OCI-LY7 (cell line): Measurements from ENCODE around the gene ITGAD. TPM values are rescaled to one million over a fixed set of nuclear protein-coding genes. Genes with fewer than 3 reads are reported as not detected.

ENCODE experiments used
- BruUV-seq: library from RNA; stranded (reverse); fragments of 400-500 nt; replicated peaks from 2 replicates; lab custom pipeline; 2021; lab: Mats Ljungman, UMichigan
- CTCF ChIA-PET: fragments of 300-600 bp; sonication (Branson Sonifier 250); formaldehyde crosslinking; loops from one replicate; lab custom pipeline; 2022; ENCODE audit warnings: antibody characterized with exemption; ENCODE audit not compliant: unreplicated experiment; lab: Charles Lee
- POLR2A ChIA-PET: fragments of 300-600 bp; sonication (Branson Sonifier 250); formaldehyde crosslinking; loops from one replicate; lab custom pipeline; 2022; ENCODE audit warnings: antibody characterized with exemption; lab: Charles Lee
- DNase-seq: peaks from one replicate; pipeline ENCODE4 v3.0.0-alpha.2; 2015; ENCODE audit warnings: low spot score
- H2AFZ ChIP-seq: fragments of 200-600 bp; sonication (generic), shearing (Covaris generic); 2 replicates; pipeline ENCODE4 v1.6.1; 2014; ENCODE audit warnings: mild to moderate bottlenecking, antibody characterized with exemption, low read length, moderate library complexity
- H3K27ac ChIP-seq: fragments of 200-600 bp; sonication (generic); 2 replicates; pipeline ENCODE4 v1.5.1; 2014; ENCODE audit warnings: mixed run types, low read depth, mild to moderate bottlenecking, moderate library complexity, low read length, inconsistent platforms; ENCODE audit not compliant: poor library complexity, severe bottlenecking
- H3K36me3 ChIP-seq: fragments of 200-600 bp; sonication (generic); 2 replicates; pipeline ENCODE4 v1.6.1; 2014; ENCODE audit warnings: mild to moderate bottlenecking, antibody characterized with exemption, low read length, moderate library complexity, mixed read lengths; ENCODE audit not compliant: insufficient read depth
- H3K4me1 ChIP-seq: fragments of 200-600 bp; sonication (generic); 2 replicates; pipeline ENCODE4 v1.5.1; 2014; ENCODE audit warnings: mild to moderate bottlenecking, low read length; ENCODE audit not compliant: insufficient read depth, poor library complexity, severe bottlenecking
- H3K4me2 ChIP-seq: fragments of 200-600 bp; sonication (generic); 2 replicates; pipeline ENCODE4 v1.6.1; 2014; ENCODE audit warnings: mild to moderate bottlenecking, low read length
- H3K4me3 ChIP-seq: fragments of 200-600 bp; sonication (generic); 2 replicates; pipeline ENCODE4 v1.5.1; 2014; ENCODE audit warnings: mild to moderate bottlenecking, low read depth, low read length; ENCODE audit not compliant: poor library complexity, severe bottlenecking
- H3K79me2 ChIP-seq: fragments of 200-600 bp; sonication (generic); 2 replicates; pipeline ENCODE4 v1.6.1; 2016; ENCODE audit warnings: low read depth, mild to moderate bottlenecking, low read length, moderate library complexity, mixed read lengths; ENCODE audit not compliant: insufficient read depth
- H3K9me2 ChIP-seq: fragments of 200-600 bp; sonication (generic); 2 replicates; pipeline ENCODE4 v1.6.1; 2016; ENCODE audit warnings: mild to moderate bottlenecking, low read length, mixed read lengths; ENCODE audit not compliant: insufficient read depth
- H3K9me3 ChIP-seq: fragments of 200-600 bp; sonication (generic); 2 replicates; pipeline ENCODE4 v1.6.1; 2014; ENCODE audit warnings: mild to moderate bottlenecking, mixed run types, low read length, mixed read lengths
- H4K20me1 ChIP-seq: fragments of 200-600 bp; sonication (generic); 2 replicates; pipeline ENCODE4 v1.6.1; 2014; ENCODE audit warnings: mild to moderate bottlenecking, antibody characterized with exemption, low read length, moderate library complexity, mixed read lengths; ENCODE audit not compliant: insufficient read depth
- CTCF ChIP-seq: fragments of 200-600 bp; sonication (generic); conservative IDR thresholded peaks from 2 replicates; pipeline ENCODE4 v1.5.1; 2014; ENCODE audit warnings: mild to moderate bottlenecking, antibody characterized with exemption, low read length, moderate library complexity, mixed read lengths
- EZH2phosphoT487 ChIP-seq: fragments of 200-600 bp; sonication (generic); IDR thresholded peaks from 2 replicates; pipeline ENCODE4 v1.6.1; 2018; ENCODE audit warnings: low read depth, borderline replicate concordance, mild to moderate bottlenecking, mixed run types, antibody characterized with exemption, low read length, moderate library complexity, mixed read lengths
- intact Hi-C: fragments of 100-400 bp; cut with micrococcal nuclease; formaldehyde crosslinking; loops from one replicate; pipeline ENCODE4 v1.10.0; 2022; ENCODE audit not compliant: unreplicated experiment
- total RNA-seq, 2 experiments: library from RNA; depleted of rRNA in 1 of 2; stranded (reverse); fragments of >200 nt in 1 of 2; shearing (Covaris generic) in 1 of 2; gene quantifications; 2 replicates each; pipeline ENCODE4 v1.2.3, GENCODE V29; 2014 to 2022

The ITGAD gene
- total RNA-seq, 2 experiments from 2014 or later, result not detected

GRCh38 chr16:31423241-31423640 is 30.1 kb downstream of the ITGAD start:
- no peak for DNase-seq
- no peaks in the 10 kb centered on the region for H3K9me3 ChIP-seq
- no TSS peak for BruUV-seq
- CTCF ChIA-PET, result no interaction called here
- POLR2A ChIA-PET, result no interaction called here
- intact Hi-C loops, result no loop called here
- no peaks in the 10 kb centered on the region for H3K9me2 ChIP-seq
- H3K79me2 ChIP-seq, result no peaks in the 10 kb centered on the region
- no peaks in the 10 kb centered on the region for H4K20me1 ChIP-seq
- no peak overlapping the region for H3K4me2 ChIP-seq
- no peaks in the 10 kb centered on the region for H3K36me3 ChIP-seq
- no peak overlapping the region for H3K4me3 ChIP-seq
- no peaks in the 10 kb centered on the region for H3K4me1 ChIP-seq
- TF ChIP-seq CTCF, result no peak
- no peak overlapping the region for H3K27ac ChIP-seq
- no peak overlapping the region for H2AFZ ChIP-seq

GRCh38 chr16:31423801-31424200 is 30.7 kb downstream of the ITGAD start:
- no peaks in the 10 kb centered on the region for H3K4me1 ChIP-seq
- ChIA-PET CTCF (no interaction called here), POLR2A (no interaction called here)
- no peaks in the 10 kb centered on the region for H3K36me3 ChIP-seq
- no peaks in the 10 kb centered on the region for H3K79me2 ChIP-seq
- H3K4me3 ChIP-seq, result no peak overlapping the region
- H3K27ac ChIP-seq, result no peak overlapping the region
- H2AFZ ChIP-seq, result no peak overlapping the region
- no peaks in the 10 kb centered on the region for H4K20me1 ChIP-seq
- H3K4me2 ChIP-seq, result no peak overlapping the region
- H3K9me2 ChIP-seq, result no peaks in the 10 kb centered on the region
- no peaks in the 10 kb centered on the region for H3K9me3 ChIP-seq
- DNase-seq, result no peak
- intact Hi-C loops, result no loop called here
- TF ChIP-seq CTCF, result no peak
- no TSS peak for BruUV-seq

GRCh38 chr16:31427441-31428278 is 34.5 kb downstream of the ITGAD start:
- Histone ChIP-seq H3K9me3 (no peaks in the 10 kb centered on the region), H3K36me3 (no peaks in the 10 kb centered on the region), H3K4me2 (no peak overlapping the region), H3K4me3 (no peak overlapping the region), H3K4me1 (no peaks in the 10 kb centered on the region), H2AFZ (no peak overlapping the region), H3K79me2 (no peaks in the 10 kb centered on the region), H3K9me2 (no peaks in the 10 kb centered on the region), H4K20me1 (no peaks in the 10 kb centered on the region), H3K27ac (no peak overlapping the region)
- ChIA-PET POLR2A (interaction anchor here (0.6 kb wide), 1 partner anchor 63 kb away, joined by 4 read pairs; no protein-coding TSS in a partner anchor), CTCF (no interaction called here)
- intact Hi-C loops, result no loop called here
- no peak for TF ChIP-seq EZH2phosphoT487
- no peak for TF ChIP-seq CTCF
- no TSS peak for BruUV-seq
- no peak for DNase-seq
